ENCODE data around the gene TOMM7. TPM values are rescaled to one million over a fixed set of nuclear protein-coding genes. Genes with fewer than 3 reads are reported as not detected.
A peak's percentile ranks its signal among the peaks of the same experiment; 100 is the strongest.
"Not testable (repeated sequence)": the region's sequence is repeated elsewhere in the genome, so short reads cannot be mapped to it uniquely, and the experiment has no call there.

The TOMM7 gene
- total RNA-seq, 4 donors from 2014 or later = 141 to 303 (median 267) TPM

DNA sequence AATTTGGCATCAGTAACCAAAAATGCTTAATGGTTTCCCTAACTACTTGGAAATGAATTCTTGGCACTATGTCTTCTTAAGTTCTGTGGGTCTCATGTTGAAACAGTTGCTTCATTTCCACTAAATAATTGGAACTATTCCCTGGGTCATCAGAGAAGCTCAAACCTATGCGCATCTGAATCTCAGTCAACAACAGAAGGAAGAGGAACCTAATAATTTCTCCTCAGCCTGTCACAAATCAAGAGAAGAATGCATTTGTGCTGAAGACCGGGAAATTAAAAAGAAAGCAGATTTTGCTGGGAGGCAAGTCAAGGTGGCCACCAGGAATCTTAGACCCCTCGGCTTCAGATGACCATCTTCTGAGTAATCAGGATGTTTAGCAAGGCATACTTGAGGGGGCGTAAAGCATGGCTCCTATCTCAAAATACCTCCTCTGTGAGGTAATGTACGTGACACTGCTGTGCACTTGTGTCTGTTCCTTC lies 41.4 kb downstream of the TOMM7 start:
- Histone ChIP-seq H3K4me1 (peaks cover 0 to 10% (median 3%) of the 10 kb centered on the region in 4 donors), H3K27ac (replicated peaks in 1 of 4) (peak overlapping the region in 2 of 4 donors; percentile 21 to 28), H3K27me3 (no peaks in the 10 kb centered on the region), H3K36me3 (no peaks in the 10 kb centered on the region), H3K4me3 (no peak overlapping the region), H3K9me3 (no peaks in the 10 kb centered on the region)
- intact Hi-C loops (cut with DNase I) = no loop called here
- 55% methylated on average over 5 of the region's 5 CpGs for WGBS
- no peak for DNase-seq (ENCODE audit: extremely low spot score)
- TF ChIP-seq POLR2A (IDR thresholded peaks at IDR 0.05; ENCODE audit: low read depth) = no peak
- TF ChIP-seq EP300 (IDR thresholded peaks at IDR 0.05) = no peak
- TF ChIP-seq, protein P1, sequence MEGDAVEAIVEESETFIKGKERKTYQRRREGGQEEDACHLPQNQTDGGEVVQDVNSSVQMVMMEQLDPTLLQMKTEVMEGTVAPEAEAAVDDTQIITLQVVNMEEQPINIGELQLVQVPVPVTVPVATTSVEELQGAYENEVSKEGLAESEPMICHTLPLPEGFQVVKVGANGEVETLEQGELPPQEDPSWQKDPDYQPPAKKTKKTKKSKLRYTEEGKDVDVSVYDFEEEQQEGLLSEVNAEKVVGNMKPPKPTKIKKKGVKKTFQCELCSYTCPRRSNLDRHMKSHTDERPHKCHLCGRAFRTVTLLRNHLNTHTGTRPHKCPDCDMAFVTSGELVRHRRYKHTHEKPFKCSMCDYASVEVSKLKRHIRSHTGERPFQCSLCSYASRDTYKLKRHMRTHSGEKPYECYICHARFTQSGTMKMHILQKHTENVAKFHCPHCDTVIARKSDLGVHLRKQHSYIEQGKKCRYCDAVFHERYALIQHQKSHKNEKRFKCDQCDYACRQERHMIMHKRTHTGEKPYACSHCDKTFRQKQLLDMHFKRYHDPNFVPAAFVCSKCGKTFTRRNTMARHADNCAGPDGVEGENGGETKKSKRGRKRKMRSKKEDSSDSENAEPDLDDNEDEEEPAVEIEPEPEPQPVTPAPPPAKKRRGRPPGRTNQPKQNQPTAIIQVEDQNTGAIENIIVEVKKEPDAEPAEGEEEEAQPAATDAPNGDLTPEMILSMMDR (IDR thresholded peaks at IDR 0.05) = no peak
- TF ChIP-seq POLR2AphosphoS5 (IDR thresholded peaks at IDR 0.05) = no peak

DNA sequence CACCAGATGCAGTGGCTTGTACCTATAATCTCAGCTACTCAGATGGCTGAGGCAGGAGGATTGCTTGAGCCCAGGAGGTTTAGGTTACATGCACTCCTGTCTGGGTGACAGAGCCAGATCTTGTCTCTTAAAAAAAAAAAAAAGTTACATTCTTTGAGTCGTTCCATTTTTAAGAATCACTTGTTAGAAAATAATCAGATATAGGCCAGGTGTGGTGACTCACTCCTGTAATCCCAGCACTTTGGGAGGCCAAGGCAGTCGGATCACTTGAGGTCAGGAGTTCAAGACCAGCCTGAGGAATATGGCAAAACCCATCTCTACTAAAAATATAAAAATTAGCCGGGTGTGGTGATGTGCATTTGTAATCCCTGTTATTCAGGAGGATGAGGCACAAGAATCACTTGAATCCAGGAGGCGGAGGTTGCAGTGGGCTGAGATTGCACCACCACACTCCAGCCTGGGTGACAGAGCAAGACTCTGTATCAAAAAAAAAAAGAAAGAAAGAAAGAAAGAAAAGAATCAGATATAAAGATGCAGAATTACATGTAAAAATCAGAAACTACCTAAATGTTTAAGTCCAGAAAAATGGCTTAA lies 42.8 kb downstream of the TOMM7 start:
- H3K36me3 ChIP-seq; DNase-seq (ENCODE audit: extremely low spot score); H3K4me1 ChIP-seq; H3K4me3 ChIP-seq; H3K27me3 ChIP-seq; H3K9me3 ChIP-seq; H3K27ac ChIP-seq (replicated peaks in 1 of 4); intact Hi-C loops (cut with DNase I): not testable (repeated sequence)
- WGBS = 78% methylated on average over 4 of the region's 4 CpGs

DNA sequence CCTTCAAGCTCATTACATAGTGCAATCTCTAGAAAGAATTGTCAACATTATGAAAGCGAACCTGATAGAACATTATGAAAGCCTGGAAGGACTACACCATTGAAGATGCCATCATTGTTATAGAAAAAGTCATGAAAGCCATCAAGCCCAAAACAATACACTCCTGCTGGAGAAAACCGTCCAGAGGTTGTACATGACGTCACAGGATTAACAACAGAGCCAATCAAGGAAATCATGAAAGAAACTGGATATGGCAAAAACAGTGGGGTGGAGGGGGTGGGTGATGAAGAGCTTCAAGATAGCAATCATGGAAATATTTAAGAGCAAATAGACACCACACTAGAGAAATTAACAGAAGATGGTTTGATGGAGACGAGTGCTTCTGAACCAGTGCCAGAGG lies 45.7 kb downstream of the TOMM7 start:
- no peaks in the 10 kb centered on the region for H3K36me3 ChIP-seq
- intact Hi-C loops (cut with DNase I) = no loop called here
- DNase-seq (ENCODE audit: extremely low spot score) = no peak
- H3K4me1 ChIP-seq = peaks cover 0 to 10% (median under 1%) of the 10 kb centered on the region in 4 donors
- WGBS = 79% methylated on average over 4 of the region's 4 CpGs
- no peaks in the 10 kb centered on the region for H3K27me3 ChIP-seq
- H3K4me3 ChIP-seq = no peak overlapping the region
- no peaks in the 10 kb centered on the region for H3K9me3 ChIP-seq
- H3K27ac ChIP-seq (replicated peaks in 1 of 4) = no peak overlapping the region
- TF ChIP-seq POLR2AphosphoS5 (IDR thresholded peaks at IDR 0.05) (no peak), POLR2A (IDR thresholded peaks at IDR 0.05; ENCODE audit: low read depth) (no peak), EP300 (IDR thresholded peaks at IDR 0.05) (no peak)
- TF ChIP-seq, protein P1 (IDR thresholded peaks at IDR 0.05) = no peak

DNA sequence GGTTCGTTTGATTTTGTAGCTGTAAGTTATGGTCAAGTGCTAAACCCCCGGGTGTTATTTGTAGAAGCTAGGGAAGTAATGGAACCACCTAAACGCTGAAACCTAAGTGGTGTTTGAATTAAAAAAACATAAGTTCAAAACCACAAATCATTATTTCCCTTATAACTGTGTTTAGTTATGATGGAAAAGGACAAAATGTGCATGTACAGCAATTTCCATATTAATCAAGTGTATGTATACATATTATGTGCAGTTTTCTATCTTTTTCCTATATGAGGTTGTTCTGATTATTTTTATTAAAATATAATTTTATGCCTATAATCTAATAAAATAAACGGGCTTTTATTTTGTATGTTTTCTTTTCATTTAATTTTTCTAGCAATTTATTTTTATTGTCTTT lies 49.8 kb downstream of the TOMM7 start:
- intact Hi-C loops (cut with DNase I) = no loop called here
- Histone ChIP-seq H3K4me1 (no peaks in the 10 kb centered on the region), H3K27me3 (no peaks in the 10 kb centered on the region), H3K27ac (replicated peaks in 1 of 4) (no peak overlapping the region), H3K9me3 (no peaks in the 10 kb centered on the region), H3K4me3 (no peak overlapping the region), H3K36me3 (no peaks in the 10 kb centered on the region)
- WGBS = 79% methylated on average over 4 of the region's 4 CpGs
- no peak for TF ChIP-seq POLR2A (IDR thresholded peaks at IDR 0.05; ENCODE audit: low read depth)
- DNase-seq (ENCODE audit: extremely low spot score) = no peak

DNA sequence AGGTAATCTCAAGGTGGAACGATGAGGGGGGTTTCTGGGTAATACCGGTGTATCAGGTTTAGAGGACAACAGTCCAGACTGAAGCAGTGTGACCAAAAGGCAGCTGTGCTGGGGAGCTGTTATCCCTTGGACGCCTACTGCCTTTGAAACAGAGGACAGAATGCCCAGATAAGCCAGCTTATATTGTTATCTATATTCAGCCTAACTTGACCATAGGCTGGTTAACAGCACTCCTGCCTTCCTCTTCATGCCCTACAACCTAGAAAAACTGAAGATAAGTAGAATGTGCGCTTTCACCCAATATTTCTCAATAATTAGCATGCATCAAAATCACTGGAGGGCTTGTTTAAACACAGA lies 50.8 kb downstream of the TOMM7 start:
- intact Hi-C loops (cut with DNase I) = no loop called here
- H3K27ac ChIP-seq (replicated peaks in 1 of 4) = no peak overlapping the region
- H3K4me3 ChIP-seq = no peak overlapping the region
- H3K36me3 ChIP-seq = no peaks in the 10 kb centered on the region
- no peaks in the 10 kb centered on the region for H3K9me3 ChIP-seq
- no peaks in the 10 kb centered on the region for H3K4me1 ChIP-seq
- WGBS = 60% methylated on average over 4 of the region's 4 CpGs
- no peaks in the 10 kb centered on the region for H3K27me3 ChIP-seq
- no peak for TF ChIP-seq POLR2AphosphoS5 (IDR thresholded peaks at IDR 0.05)
- no peak for TF ChIP-seq POLR2A (IDR thresholded peaks at IDR 0.05; ENCODE audit: low read depth)
- DNase-seq (ENCODE audit: extremely low spot score) = no peak

DNA sequence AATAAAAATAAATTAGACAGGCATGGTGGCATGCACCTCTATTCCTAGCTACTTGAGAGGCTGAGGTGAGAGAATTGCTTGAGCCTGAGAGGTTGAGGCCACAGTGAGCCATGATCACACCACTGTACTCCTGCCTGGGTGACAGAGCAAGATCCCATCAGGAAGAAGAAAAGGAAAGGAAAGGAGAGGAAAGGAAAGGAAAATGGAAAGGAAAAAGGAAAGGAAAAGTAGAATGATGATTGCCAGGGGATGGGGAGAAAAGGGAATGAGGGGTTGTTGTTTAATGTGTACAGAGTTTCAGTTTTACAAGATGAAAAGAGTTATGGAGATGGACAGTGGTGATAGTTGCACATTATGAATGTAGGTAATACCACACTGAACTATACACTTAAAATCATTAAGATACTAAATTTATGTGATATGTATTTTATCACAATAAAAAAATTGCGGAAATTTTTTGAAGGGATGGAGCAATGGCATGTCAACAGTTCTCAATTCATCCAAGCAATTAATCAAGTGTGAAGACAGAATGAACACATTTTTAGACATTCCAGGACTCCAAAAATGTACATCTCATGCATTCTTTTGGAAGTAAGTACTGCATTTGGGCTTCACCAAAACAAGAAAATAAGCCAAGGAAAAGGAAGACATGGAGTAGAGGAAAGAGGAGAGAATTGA lies 51.3 kb downstream of the TOMM7 start:
- H3K4me1 ChIP-seq = no peaks in the 10 kb centered on the region
- no peak for DNase-seq (ENCODE audit: extremely low spot score)
- TF ChIP-seq POLR2AphosphoS5 (IDR thresholded peaks at IDR 0.05) (no peak), EP300 (IDR thresholded peaks at IDR 0.05) (no peak), POLR2A (IDR thresholded peaks at IDR 0.05; ENCODE audit: low read depth) (no peak)
- TF ChIP-seq, protein P1 (IDR thresholded peaks at IDR 0.05) = no peak
- no peak overlapping the region for H3K4me3 ChIP-seq
- WGBS = 86% methylated on average over 1 of the region's 1 CpG
- H3K36me3 ChIP-seq = no peaks in the 10 kb centered on the region
- no peak overlapping the region for H3K27ac ChIP-seq (replicated peaks in 1 of 4)
- intact Hi-C loops (cut with DNase I) = no loop called here
- no peaks in the 10 kb centered on the region for H3K9me3 ChIP-seq
- H3K27me3 ChIP-seq = no peaks in the 10 kb centered on the region
